Left cardiac atrium (tissue), 4 donors: ENCODE measurements around the gene WDFY3. TPM values are rescaled to one million over a fixed set of nuclear protein-coding genes. Genes with fewer than 3 reads are reported as not detected.

ENCODE experiments used
- ATAC-seq, 2 donors: fragments of 200-7000 bp; cut with Tn5 transposase; one replicate each; pipeline ENCODE4 v1.9.1; 2020; ENCODE audit warnings: mild to moderate bottlenecking in 2 of 2, moderate library complexity in 2 of 2
- DNase-seq: peaks from one replicate; pipeline ENCODE4 v3.0.0-alpha.2; 2020
- intact Hi-C, 2 donors: fragments of 100-400 bp; cut with DNase I; formaldehyde crosslinking; loops; one replicate each; pipeline versions ENCODE4 v1.14.1 to v1.15.1; 2022 to 2023
- long read RNA-seq: library from polyadenylated mRNA; unstranded; transcript quantifications from one replicate; pipeline ENCODE4 v2.0.0, GENCODE V29; 2021
- total RNA-seq, 2 donors: library from RNA; stranded (reverse); fragmentation: NEBNext Ultra II Directional; extraction: Animal tissue kit (Norgen Biotek cat#: 25700); gene quantifications; one replicate each; pipeline ENCODE4 v1.2.1, GENCODE V29; 2021
- donor health status: DM: no; HTN: yes; CAD: no.
- donor health status: DM: no; HTN: yes; CAD: no; lungs with severe emphysema.
- donor health status: DM: yes; HTN: yes; CAD: no.
- donor health status: Dilated cardiomyopathy.

Gene WDFY3
- 10 to 100 TPM; 45.5 to 47.8 TPM for total RNA-seq
- long read RNA-seq, partial matches to known transcripts, result 1 of 6 reads
- long read RNA-seq, other reads (novel, unspliced or antisense), result 5 of 6 reads

DNA sequence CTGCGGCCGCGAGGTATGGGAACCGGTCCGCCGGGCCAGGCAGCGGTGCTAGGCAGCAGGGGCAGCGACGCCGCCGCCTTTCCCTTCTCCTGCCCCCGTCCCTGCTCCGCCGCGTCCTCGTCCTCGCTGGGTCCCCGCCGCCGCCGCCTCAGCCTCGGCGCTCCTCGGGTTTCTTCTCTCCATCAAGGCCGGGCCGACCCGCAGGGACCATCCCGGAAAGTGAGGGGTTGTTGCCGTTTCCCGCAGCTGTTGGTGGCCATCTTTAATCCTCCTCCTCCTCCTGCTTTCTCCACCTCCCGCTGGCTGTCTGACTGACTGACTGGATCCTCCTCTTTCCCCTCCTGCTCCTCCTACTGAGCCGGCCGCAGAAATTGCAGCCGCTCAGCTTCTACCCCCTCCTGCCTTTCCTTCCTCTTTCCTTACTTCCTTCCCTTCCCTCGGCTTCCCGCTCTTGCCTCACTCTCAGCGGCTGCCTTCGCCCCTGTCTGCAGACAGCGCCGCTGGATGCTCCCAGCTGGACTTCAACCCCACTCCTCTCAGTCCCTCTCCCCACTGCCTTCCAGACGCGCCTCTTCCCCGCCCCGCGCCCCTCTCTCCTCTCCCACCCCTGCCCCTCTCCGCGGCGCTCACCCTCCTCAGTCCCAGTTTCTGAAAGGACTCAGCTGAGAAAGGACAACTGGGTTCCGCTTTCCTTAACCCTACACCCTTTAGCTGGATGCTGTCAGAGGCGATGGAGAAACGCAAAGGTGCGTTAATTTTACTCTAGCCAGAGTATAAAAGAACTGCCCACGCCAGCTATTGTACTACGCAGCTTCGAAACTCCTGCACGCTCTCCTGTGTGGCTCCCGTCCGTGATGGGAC is at the start of gene WDFY3:
Gene WDFY3 (minus strand): TSS at position 309 of the 861 bp plus-strand sequence. CDS start 106,099 bp downstream, outside the sequence.
- ATAC-seq (peak; percentile 93 to 97), DNase-seq (peak; percentile 86)
- intact Hi-C loops, result no loop called here

DNA sequence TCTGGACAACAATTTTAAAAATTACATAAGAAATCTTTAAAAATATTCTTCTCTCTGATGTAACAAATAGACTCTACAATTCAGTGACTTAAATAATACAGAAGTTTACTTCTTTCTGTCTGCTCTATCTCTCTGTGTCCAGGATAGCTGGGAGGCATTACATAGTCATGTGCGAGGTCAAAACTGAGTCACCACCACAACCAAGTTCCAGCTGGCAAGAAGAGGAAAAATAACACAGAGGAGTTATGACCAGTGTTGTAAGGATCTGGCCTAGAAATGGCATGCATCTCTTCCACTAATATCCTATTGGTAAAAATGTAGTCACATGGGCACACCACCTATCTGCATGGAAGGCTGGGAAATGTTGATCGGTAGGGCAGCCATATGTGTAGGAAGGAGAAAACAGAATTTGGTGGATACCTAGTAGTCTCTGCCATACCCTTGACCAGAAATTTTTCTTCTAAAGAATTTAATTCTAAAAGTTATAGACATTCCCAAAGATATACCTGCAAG is 39.4 kb upstream of the WDFY3 start:
- intact Hi-C loops, result no loop called here
- ATAC-seq, result peak in 1 of 2 donors; percentile 90
- DNase-seq, result no peak

GRCh38 chr4:85000343-85000742 is 33.9 kb upstream of the WDFY3 start:
- no peak for ATAC-seq
- intact Hi-C loops, result no loop called here
- no peak for DNase-seq

- intact Hi-C loops, result no loop called here
- ATAC-seq, result no peak
- DNase-seq, result no peak
Observed at GRCh38 chr4:84995386-84995785, 28.9 kb upstream of the WDFY3 start.

DNA sequence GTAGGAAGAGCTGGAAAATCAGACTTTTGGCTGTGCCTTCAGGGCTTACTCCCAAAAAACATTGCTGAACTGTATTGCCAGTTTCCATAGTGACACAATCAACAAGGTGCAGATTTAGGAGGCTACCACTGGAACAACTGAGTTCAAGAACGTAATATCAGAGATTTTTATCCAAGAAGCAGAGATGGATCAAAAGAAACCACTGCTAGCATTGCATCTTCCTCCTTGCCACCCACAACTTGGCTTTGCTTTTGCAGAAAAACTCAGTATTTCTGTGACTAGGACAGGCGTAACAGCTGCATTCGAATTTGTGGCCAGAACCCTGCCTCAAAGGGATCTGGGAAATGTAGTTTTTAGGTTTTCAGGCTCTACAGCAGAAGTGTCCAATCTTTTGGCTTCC is 27.8 kb upstream of the WDFY3 start:
- DNase-seq, result no peak
- peak in 1 of 2 donors; percentile 77 for ATAC-seq
- intact Hi-C loops, result no loop called here

- no peak for DNase-seq
- no peak for ATAC-seq
- intact Hi-C loops, result no loop called here
Observed at GRCh38 chr4:84985952-84986351, 19.5 kb upstream of the WDFY3 start.

GRCh38 chr4:84977396-84977795 is 10.9 kb upstream of the WDFY3 start:
- ATAC-seq (no peak), DNase-seq (no peak)
- intact Hi-C loops, result no loop called here

DNA sequence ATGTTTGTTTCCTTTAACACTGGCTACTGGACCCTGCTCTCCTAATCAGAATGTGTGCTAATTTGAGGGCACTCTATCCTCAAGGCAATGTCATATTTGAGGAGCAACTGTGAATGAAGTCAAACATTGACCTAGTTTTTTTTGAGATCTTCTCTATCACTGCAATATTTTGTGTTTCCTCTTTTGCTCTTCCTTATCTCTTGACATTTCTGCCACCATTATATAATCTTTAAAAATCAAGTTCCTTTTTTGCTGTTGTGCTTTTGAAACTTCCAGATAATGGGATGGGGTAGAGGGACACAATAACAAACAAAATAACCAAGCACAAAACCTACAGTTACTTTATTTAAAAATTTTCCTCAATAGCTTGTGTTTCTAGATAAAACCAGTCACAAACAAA is 7.4 kb upstream of the WDFY3 start:
- DNase-seq (no peak), ATAC-seq (no peak)
- intact Hi-C loops, result loop anchor here (5.0 kb wide), 2 partner anchors 222 to 397 kb away; no protein-coding TSS in a partner anchor

GRCh38 chr4:84971319-84971932 is 4.9 kb upstream of the WDFY3 start:
- intact Hi-C loops, result loop anchor here (2.0 to 5.0 kb wide), 3 partner anchors 219 to 394 kb away; no protein-coding TSS in a partner anchor
- DNase-seq, result no peak
- ATAC-seq, result no peak

DNA sequence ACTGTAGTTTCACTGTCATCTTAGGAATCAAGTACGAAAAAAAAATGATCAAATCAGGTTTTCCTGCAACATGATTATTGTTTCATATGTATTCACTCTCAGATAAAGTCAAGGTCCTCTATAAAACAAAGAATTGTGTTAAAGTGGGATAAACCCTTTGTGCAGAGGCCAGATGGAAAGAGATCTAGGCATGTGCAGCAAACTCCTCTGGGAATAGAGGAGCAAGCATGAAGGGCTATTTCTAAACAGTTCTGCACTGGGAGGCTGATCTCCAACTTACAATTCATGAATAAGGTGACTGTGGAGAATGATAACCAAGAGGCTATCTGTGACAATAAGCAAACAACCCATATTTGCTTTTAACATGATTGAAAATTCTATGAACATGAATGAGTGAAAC is 2.4 kb upstream of the WDFY3 start:
- no peak for DNase-seq
- ATAC-seq, result no peak
- intact Hi-C loops, result no loop called here

GRCh38 chr4:84967243-84967690 is 777 bp upstream of the WDFY3 start:
- DNase-seq (no peak), ATAC-seq (peak in 1 of 2 donors; percentile 67)
- intact Hi-C loops, result no loop called here

DNA sequence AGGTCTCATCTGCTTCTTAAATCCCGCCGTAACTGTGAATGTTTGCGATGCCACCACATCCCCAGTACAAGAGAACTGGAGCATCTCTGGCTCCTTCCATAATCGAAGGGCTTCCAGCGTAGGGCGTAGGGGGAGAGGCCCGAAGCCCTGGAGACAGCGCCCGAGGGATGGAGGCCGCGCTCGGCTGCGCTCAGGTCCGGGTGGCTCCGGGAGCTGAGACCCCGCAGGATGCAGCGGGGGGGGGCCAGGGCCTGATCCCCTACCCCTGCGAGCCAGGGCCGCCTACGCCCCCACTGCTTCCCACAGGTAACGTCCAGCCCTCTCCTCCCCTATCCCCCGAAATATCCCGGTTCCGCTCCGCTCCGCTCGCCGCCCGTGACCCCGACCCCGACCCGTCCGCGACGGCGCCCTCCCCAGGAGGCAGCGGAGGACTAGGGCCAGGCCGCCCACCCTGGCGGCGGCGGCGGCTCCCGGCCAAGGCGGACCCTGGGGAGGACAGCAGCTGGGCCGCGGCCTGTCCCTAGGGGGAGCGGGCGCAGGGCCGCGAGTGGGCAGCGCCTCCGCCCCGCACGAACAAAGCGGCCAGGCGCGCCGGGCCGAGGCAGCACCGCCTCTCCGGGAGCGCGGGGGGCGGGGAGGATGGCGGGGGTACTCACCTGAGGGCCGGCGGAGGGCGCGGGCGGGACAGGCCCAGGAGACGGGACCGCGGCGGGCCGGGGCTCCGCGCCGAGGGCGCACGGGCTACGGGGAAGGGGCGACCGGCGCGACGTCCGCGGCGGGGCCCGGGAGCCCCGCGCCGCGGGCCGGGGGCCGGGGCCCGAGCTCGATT is 723 bp downstream of the WDFY3 start:
- ATAC-seq (peak; percentile 52 to 61), DNase-seq (peak; percentile 48)
- intact Hi-C loops, result no loop called here

GRCh38 chr4:84964995-84965552 is 1.4 kb downstream of the WDFY3 start:
- intact Hi-C loops, result no loop called here
- DNase-seq, result no peak
- no peak for ATAC-seq

GRCh38 chr4:84962102-84962501 is 4.4 kb downstream of the WDFY3 start:
- intact Hi-C loops, result no loop called here
- DNase-seq, result no peak
- no peak for ATAC-seq

GRCh38 chr4:84958434-84958833 is 8.1 kb downstream of the WDFY3 start:
- DNase-seq (no peak), ATAC-seq (no peak)
- intact Hi-C loops, result no loop called here

DNA sequence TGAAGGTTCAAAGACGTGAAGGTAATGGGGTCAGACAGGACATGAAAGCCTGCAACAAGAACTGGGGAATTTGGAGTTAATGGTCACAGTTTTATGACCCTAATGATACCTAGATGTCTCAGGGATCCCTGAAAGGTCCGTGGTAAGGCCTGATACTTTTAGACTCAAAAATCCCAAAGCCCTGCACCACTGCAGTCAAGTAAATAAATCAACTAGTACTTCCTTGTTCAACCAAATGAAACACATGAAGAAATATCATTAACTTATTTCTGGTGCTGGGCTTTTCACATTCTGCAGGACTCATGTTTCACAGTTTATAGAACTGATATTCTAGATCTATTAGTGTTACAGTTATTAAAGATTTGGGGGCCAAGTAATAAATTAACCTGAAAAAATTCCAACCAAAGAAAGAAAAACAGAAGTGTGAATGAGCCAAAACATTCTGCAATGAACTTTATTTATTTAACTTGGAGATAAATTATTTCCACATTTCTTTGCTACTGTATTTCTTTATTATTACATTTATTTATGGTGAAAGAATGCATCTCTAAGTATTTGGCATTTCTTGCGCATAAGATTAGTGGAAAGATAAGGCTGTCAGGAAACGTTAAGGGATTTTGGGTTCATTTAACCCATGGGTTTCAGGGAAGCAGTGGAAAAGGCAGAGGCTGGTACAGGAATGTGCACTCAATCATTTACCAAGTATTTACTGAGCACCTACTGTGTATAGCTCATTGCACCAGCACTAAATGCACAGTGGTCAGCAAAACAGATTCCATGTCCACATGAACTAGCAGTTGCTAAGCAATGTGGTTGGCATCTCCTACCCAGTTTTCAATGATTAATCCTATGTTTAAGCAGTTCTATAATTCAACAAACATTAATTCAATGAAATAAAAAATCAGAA is 8.7 kb downstream of the WDFY3 start:
- no peak for ATAC-seq
- no peak for DNase-seq
- intact Hi-C loops, result no loop called here

GRCh38 chr4:84956014-84956413 is 10.5 kb downstream of the WDFY3 start:
- DNase-seq (no peak), ATAC-seq (no peak)
- intact Hi-C loops, result no loop called here

DNA sequence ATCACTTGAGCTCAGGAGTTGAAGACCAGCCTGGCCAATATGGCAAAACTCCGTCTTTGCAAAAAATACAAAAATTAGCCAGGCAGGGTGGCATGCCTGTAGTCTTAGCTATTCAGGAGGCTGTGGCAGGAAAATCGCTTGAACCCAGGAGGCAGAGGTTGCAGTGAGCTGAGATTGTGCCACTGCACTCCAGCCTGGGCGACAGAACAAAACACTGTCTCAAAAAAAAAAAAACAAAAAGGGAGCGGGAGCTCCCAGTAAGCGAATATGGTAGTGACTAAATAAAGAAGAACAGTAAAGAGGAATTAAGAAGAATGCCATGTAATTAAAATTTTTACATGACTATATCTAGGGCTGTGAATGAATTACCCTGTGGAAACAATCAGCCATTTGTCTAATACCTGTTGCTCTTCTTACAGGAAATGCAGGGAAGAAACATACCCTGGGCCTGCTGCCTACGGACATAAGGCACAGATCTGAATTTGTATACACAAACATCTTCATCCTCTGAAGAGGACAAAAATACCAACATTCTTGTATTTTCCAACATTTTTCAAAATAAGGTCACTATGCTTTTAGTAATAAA is 11.4 kb downstream of the WDFY3 start:
- intact Hi-C loops, result no loop called here
- ATAC-seq, result no peak

More for the DNA sequence above, 11.4 kb downstream of the WDFY3 start:
- no peak for DNase-seq
